GM21423 (cell line): ENCODE results near the gene JMJD4.
"Not testable (repeated sequence)": the region's sequence is repeated elsewhere in the genome, so short reads cannot be mapped to it uniquely, and the experiment has no call there.

ENCODE experiments used
- ATAC-seq: cut with Tn5 transposase; IDR thresholded peaks from one replicate; pipeline ENCODE4 v1.9.1; 2021; ENCODE audit warnings: mild to moderate bottlenecking, moderate library complexity; ENCODE audit not compliant: unreplicated experiment

Gene JMJD4

GRCh38 chr1:227733751-227734545 lies 1.2 kb downstream of the JMJD4 start:
- ATAC-seq: no peak

GRCh38 chr1:227733309-227733705 lies 1.8 kb downstream of the JMJD4 start:
- no peak for ATAC-seq

- no peak for ATAC-seq
Measured at GRCh38 chr1:227732586-227733308, 2.4 kb downstream of the JMJD4 start.

- no peak for ATAC-seq
Measured at GRCh38 chr1:227731696-227732585, 3.2 kb downstream of the JMJD4 start.

- no peak for ATAC-seq
Measured at GRCh38 chr1:227731241-227731677, 3.8 kb downstream of the JMJD4 start.

- no peak for ATAC-seq
Measured at GRCh38 chr1:227730630-227731151, 4.4 kb downstream of the JMJD4 start.

DNA sequence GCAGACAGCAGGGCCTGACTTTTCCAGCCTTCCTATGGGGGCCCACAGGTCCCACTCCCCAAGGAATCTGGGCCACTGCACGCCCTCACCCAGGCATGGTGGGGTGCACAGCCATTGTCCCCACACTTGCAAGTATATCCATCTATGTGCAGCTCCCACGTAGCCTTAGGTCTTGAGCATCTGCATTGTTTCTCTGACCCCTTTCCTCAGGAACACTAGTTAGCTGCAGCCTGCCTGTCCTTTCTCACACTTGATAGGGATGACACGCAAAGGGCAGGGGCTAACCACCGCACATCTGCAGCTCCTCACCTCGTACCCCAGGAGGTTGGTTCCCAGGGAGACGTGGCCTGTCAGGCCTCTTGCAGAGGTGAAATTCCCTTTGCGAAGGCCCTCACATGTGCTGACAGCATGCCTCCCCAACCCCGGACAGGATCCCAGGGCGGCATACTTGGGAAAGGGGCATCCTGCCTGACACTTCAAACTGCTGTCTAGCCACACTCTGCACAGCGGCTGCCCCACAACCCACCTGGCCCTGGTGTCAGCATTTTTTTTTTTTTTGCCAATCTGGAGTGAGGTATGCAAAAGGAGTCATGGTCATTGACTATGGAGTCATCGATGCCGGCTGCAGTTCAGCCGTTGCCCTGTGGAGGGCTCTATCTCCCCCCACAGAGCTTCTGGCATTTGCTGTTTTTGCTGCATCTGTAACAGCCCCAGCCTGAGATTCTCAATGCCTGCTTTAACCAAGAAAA lies 5.0 kb downstream of the JMJD4 start:
- no peak for ATAC-seq

DNA sequence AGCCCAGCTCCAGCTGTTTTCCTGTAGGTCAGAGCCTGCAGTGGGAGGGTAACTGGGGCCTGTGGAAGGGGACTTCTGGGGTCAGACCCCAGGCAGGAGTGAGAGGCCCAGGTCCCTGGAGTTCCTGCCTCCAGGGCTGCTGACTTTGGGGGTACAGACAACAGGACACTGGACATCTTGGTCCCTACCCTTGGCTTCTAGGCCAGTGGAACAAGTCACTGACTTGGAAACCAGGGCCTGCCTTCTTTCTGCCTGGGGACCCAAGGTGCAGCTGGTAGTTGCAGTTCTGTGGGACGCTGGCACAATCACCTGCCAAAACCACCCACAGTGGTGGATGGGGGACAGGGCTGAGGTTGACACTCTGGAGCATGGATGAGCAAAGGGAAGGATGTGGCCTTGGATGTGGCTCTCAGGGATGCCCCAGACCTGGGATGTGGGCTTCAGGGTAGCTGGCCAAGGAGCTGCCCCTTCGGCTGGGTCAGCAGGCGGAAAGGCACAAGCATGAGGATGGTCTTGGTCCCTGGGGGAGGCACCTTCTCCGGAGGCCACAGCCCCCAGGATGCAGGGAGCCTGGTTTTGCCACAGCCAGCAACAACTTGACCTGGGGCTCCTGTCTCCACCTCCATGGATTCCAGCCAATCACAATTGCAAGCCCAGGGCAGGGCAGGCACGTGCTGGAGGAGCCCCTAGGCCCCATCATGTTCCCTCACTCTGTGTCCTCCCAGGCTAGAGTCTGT lies 5.8 kb downstream of the JMJD4 start:
- ATAC-seq: no peak

DNA sequence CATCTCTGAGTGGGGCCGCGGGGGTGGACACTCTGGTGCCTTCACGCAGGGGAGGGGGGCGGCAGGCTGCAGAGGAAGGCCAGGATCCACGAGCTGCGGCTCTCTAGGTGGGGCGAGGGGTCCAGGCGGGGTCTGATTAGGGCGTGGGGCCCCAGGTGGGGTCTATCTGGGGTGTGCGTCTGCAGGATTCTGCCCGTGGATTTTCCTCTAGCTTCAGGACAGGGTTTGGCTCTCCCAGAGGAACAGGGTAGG lies 6.3 kb downstream of the JMJD4 start:
- ATAC-seq: no peak

- ATAC-seq: peak; percentile 39
Measured at GRCh38 chr1:227728059-227728891, 6.8 kb downstream of the JMJD4 start.

- no peak for ATAC-seq
Measured at GRCh38 chr1:227726924-227727599, 8.0 kb downstream of the JMJD4 start.

DNA sequence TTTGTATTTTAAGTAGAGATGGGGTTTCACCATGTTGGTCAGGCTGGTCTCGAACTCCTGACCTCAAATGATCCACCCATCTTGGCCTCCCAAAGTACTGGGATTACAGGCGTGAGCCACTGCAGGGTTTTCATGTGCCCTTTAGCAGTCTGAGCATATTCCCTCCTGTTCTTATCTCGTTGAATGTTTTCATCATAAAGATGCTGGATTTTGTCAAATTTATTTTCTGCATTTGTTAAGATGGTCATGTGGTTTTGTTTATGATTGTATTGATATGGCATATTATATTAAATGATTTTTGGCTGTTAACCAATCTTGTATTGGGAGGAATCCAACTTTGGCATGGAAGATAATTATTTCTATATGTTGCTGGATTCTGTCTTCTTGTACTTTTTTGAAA lies 8.8 kb downstream of the JMJD4 start:
- ATAC-seq: no peak

DNA sequence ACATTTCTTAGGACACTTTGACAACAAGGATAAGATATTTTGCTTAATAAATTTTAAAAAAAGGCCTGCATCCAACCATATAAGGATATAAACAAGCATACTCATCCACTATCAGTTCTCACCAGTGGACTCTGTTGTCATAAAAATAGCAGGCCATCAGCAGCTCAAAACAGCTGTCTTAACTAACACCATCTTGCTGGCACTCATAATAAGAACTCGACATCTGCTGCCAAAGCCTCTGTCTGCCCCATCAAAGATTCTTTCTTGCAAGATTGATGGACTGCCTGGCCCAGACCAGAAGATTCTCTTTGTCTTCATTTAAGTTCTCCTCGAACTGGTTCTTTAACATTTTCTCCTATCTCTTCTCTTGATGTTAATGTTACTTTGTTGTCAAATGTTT lies 10.1 kb downstream of the JMJD4 start:
- no peak for ATAC-seq

GRCh38 chr1:227723474-227723873 lies 11.6 kb downstream of the JMJD4 start:
- ATAC-seq: no peak

DNA sequence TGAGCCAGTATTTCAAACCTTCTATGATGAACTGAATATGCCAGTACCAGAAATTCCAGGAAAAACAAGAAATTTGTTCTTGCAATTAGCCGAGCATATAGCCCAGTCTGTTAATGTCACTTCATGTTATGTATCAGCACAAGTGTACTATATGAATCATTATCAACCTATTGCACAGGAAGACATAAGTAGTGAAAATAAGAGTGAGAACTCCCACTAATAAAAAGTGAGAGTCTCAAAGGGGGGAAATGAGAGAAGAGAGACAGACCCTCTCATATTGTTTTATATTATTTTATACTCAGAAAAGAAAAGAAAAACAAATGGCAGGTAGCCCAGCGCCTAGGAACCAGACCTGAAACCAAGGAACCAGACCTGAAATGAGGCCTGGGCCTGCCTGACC lies 16.2 kb downstream of the JMJD4 start:
- no peak for ATAC-seq

- ATAC-seq: no peak
Measured at GRCh38 chr1:227712648-227713047, 22.5 kb downstream of the JMJD4 start.

- ATAC-seq: not testable (repeated sequence)
Measured at GRCh38 chr1:227710474-227710873, 24.6 kb downstream of the JMJD4 start.

DNA sequence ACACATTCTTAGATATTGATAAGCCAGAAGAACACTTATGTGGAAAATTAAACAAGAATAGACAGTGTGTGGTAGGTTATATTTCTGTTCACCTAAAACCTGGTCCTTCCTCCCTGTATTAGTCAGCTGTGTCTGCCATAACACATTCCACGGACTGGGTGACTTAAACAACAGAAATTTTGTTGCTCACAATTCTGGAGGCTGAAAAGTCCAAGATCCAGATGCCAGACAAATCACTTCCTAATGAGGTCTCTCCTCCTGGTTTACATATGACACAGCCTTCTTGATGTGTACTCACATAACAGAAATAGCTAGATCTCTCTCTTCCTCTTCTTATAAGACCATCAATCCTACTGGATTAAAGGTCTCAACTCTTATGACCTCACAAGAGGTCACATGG lies 25.7 kb downstream of the JMJD4 start:
- no peak for ATAC-seq

GRCh38 chr1:227707846-227708245 lies 27.3 kb downstream of the JMJD4 start:
- ATAC-seq: no peak
